HG03442 (cell line): ENCODE data around the gene ZNF135.

ENCODE experiments used
- ATAC-seq: cut with Tn5 transposase; IDR thresholded peaks from one replicate; pipeline ENCODE4 v1.9.1; 2021; ENCODE audit warnings: mild to moderate bottlenecking, moderate library complexity; ENCODE audit not compliant: unreplicated experiment

ZNF135 gene

GRCh38 chr19:58045411-58046050 is 13.6 kb upstream of the ZNF135 start:
- no peak for ATAC-seq

GRCh38 chr19:58046856-58047255 is 12.2 kb upstream of the ZNF135 start:
- no peak for ATAC-seq

GRCh38 chr19:58047672-58048071 is 11.4 kb upstream of the ZNF135 start:
- ATAC-seq, result no peak

GRCh38 chr19:58052256-58052655 is 6.8 kb upstream of the ZNF135 start:
- no peak for ATAC-seq

- no peak for ATAC-seq
Measured at GRCh38 chr19:58053480-58054156, 5.5 kb upstream of the ZNF135 start.

GRCh38 chr19:58054901-58055874 is 3.9 kb upstream of the ZNF135 start:
- ATAC-seq, result no peak

GRCh38 chr19:58056261-58056660 is 2.8 kb upstream of the ZNF135 start:
- no peak for ATAC-seq

- ATAC-seq, result no peak
Measured at GRCh38 chr19:58056861-58057260, 2.2 kb upstream of the ZNF135 start.

- no peak for ATAC-seq
Measured at GRCh38 chr19:58058467-58058866, 615 bp upstream of the ZNF135 start.

GRCh38 chr19:58059671-58060078 is 593 bp downstream of the ZNF135 start:
- no peak for ATAC-seq

- ATAC-seq, result no peak
Measured at GRCh38 chr19:58060231-58060630, 1.1 kb downstream of the ZNF135 start.

- ATAC-seq, result no peak
Measured at GRCh38 chr19:58063712-58064111, 4.6 kb downstream of the ZNF135 start.

GRCh38 chr19:58067240-58067912 is 8.3 kb downstream of the ZNF135 start:
- no peak for ATAC-seq

GRCh38 chr19:58079792-58080191 is 20.7 kb downstream of the ZNF135 start:
- no peak for ATAC-seq

- no peak for ATAC-seq
Measured at GRCh38 chr19:58083021-58083420, 23.9 kb downstream of the ZNF135 start.

GRCh38 chr19:58084596-58085347 is 25.7 kb downstream of the ZNF135 start:
- ATAC-seq, result no peak

GRCh38 chr19:58085348-58085875 is 26.3 kb downstream of the ZNF135 start:
- no peak for ATAC-seq

- ATAC-seq, result no peak
Measured at GRCh38 chr19:58086825-58087710, 28.0 kb downstream of the ZNF135 start.

GRCh38 chr19:58088521-58089052 is 29.5 kb downstream of the ZNF135 start:
- no peak for ATAC-seq
